ENCODE data around the gene NPY2R.

The NPY2R gene

DNA sequence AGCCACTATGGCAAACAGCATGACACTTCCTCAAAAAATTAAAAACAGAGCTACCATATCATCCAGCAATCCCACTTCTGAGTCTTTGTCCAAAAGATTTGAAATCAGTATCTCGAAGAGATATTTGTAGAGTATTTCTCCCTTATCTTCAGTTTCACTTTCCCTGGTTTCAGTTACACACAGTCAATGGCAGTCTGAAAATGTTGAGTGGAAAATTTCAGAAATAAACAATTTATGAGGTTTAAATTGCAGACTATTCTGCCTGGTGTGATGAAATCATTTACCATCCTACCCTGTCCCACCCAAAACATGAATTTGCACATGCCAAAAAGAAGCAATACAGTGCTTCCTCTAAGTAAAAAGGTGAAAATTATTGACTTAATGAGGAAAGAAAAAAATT, 43.9 kb downstream of the NPY2R start:
- no peak for DNase-seq

GRCh38 chr4:155263480-155263879, 55.0 kb downstream of the NPY2R start:
- DNase-seq = no peak

DNA sequence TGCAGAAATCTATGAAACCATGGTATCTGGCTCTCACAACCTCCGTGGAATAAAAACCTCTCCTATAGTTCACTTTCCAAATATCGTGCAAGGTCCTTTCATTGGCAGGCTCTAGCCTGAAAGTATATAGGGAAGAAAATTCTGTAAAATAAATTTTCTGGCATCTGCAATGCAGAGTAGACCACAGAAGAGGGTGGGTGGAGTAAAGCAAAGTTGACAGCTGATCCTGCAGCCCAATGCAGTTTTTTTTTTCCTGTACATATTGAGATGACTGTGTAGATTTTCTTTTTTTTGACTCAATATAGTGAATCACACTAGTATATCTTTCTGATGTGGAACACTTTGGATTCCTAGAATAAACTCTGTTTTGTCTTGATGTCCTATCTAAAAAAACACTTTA, 56.7 kb downstream of the NPY2R start:
- DNase-seq = no peak
